ENCODE data around the gene RORB. TPM values are rescaled to one million over a fixed set of nuclear protein-coding genes. Genes with fewer than 3 reads are reported as not detected.
A peak's percentile ranks its signal among the peaks of the same experiment; 100 is the strongest.

RORB gene
- total RNA-seq (not detected), total RNA-seq (0 to 0.08 reads per million in 2 donors)

- Mint-ChIP-seq H3K4me3 (peak within 1 kb of the TSS; percentile 90), H3K4me1 (peaks cover 22% of the 10 kb centered on the region), H3K27ac (peak within 1 kb of the TSS; percentile 37), H3K27me3 (peaks cover 52% of the 10 kb centered on the region), H3K36me3 (ENCODE audit: low read depth) (peaks cover 7% of the 10 kb centered on the region)
- no peaks in the 10 kb centered on the region for H3K9me3 ChIP-seq (ENCODE audit: control insufficient read depth, low read length, poor library complexity, severe bottlenecking)
- no peak for DNase-seq
- ATAC-seq = peak; percentile 75
Observed at GRCh38 chr9:74496819-74497747, at the start of gene RORB. RORB (plus strand) TSS chr9:74497335; CDS start chr9:74497977, 642 bp downstream.

DNA sequence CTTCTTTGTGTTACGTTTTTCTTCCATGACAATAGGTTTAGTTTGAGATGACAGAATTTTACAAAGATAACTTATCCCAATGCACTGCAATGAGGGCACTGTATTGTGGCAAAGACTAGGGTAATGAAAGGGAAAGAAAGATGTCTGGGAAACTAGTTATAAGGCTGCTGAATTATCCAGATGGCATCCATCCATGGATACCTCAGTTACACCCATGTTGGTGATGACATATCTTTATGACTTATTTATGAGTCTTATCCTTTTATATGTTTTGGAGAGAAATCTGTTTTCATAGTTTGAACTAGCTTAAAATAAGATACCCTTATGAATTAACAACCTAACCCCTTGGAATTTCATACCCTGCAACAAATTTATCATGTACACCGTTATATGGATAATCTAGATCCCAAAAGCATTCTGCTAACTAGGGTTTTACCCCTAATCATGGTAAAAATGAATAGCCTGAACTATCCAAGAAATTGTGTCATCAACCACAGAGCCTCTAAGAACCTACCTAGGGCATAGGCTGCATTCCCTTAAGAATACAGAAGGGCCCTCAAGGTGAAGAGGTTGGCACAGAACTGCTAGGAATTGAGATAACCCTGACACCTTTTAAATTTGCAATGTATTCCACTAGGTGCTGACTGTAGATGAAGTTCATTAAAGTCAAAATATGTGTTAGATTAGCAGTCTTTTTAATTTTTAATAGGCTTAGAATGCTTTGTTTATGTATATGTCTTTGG, 49.5 kb upstream of the RORB start:
- ATAC-seq (no peak), DNase-seq (no peak)
- no peaks in the 10 kb centered on the region for H3K9me3 ChIP-seq (ENCODE audit: control insufficient read depth, low read length, poor library complexity, severe bottlenecking)
- Mint-ChIP-seq H3K4me1 (no peaks in the 10 kb centered on the region), H3K36me3 (ENCODE audit: low read depth) (no peaks in the 10 kb centered on the region), H3K27ac (no peak overlapping the region), H3K27me3 (no peaks in the 10 kb centered on the region), H3K4me3 (no peak overlapping the region)

GRCh38 chr9:74449060-74449459, 48.1 kb upstream of the RORB start:
- no peak overlapping the region for H3K27ac Mint-ChIP-seq
- no peaks in the 10 kb centered on the region for H3K4me1 Mint-ChIP-seq
- H3K4me3 Mint-ChIP-seq = no peak overlapping the region
- DNase-seq = no peak
- no peak for ATAC-seq
- H3K27me3 Mint-ChIP-seq = no peaks in the 10 kb centered on the region
- H3K9me3 ChIP-seq (ENCODE audit: control insufficient read depth, low read length, poor library complexity, severe bottlenecking) = no peaks in the 10 kb centered on the region
- no peaks in the 10 kb centered on the region for H3K36me3 Mint-ChIP-seq (ENCODE audit: low read depth)

GRCh38 chr9:74458832-74459231, 38.3 kb upstream of the RORB start:
- Mint-ChIP-seq H3K27me3 (no peaks in the 10 kb centered on the region), H3K4me3 (no peak overlapping the region), H3K27ac (no peak overlapping the region), H3K4me1 (no peaks in the 10 kb centered on the region), H3K36me3 (ENCODE audit: low read depth) (no peaks in the 10 kb centered on the region)
- DNase-seq (no peak), ATAC-seq (no peak)
- H3K9me3 ChIP-seq (ENCODE audit: control insufficient read depth, low read length, poor library complexity, severe bottlenecking) = no peaks in the 10 kb centered on the region

GRCh38 chr9:74463825-74464224, 33.3 kb upstream of the RORB start:
- H3K4me3 Mint-ChIP-seq = no peak overlapping the region
- ATAC-seq (no peak), DNase-seq (no peak)
- no peaks in the 10 kb centered on the region for H3K27me3 Mint-ChIP-seq
- no peaks in the 10 kb centered on the region for H3K9me3 ChIP-seq (ENCODE audit: control insufficient read depth, low read length, poor library complexity, severe bottlenecking)
- no peaks in the 10 kb centered on the region for H3K36me3 Mint-ChIP-seq (ENCODE audit: low read depth)
- H3K27ac Mint-ChIP-seq = no peak overlapping the region
- H3K4me1 Mint-ChIP-seq = no peaks in the 10 kb centered on the region

- Mint-ChIP-seq H3K27ac (no peak overlapping the region), H3K4me1 (no peaks in the 10 kb centered on the region)
- no peak for ATAC-seq
Observed at GRCh38 chr9:74478606-74479005, 18.5 kb upstream of the RORB start.

DNA sequence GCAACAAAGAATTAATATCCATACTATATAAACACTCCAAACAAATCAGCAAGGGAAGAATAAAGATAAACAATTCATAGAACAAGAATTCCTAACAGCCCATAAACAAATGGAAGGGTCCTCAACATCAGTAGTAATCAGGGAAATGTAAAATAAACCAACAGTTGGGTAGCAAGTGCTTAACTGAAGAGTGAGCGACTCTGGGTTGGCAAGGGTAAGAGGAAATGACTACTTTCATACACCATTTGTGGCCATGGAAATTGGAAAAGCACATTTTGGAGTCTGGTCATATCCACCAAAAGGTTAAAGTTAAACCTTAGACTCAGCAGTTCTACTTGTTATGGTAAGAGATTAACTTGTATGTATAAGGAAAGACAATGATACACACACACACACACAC, 17.4 kb upstream of the RORB start:
- Mint-ChIP-seq H3K4me1 (no peaks in the 10 kb centered on the region), H3K36me3 (ENCODE audit: low read depth) (no peaks in the 10 kb centered on the region), H3K27me3 (no peaks in the 10 kb centered on the region), H3K27ac (no peak overlapping the region), H3K4me3 (no peak overlapping the region)
- no peaks in the 10 kb centered on the region for H3K9me3 ChIP-seq (ENCODE audit: control insufficient read depth, low read length, poor library complexity, severe bottlenecking)
- DNase-seq (no peak), ATAC-seq (no peak)

More at GRCh38 chr9:74478606-74479005, 18.5 kb upstream of the RORB start:
- DNase-seq = no peak
- H3K36me3 Mint-ChIP-seq (ENCODE audit: low read depth) = no peaks in the 10 kb centered on the region
- H3K27me3 Mint-ChIP-seq = no peaks in the 10 kb centered on the region
- H3K9me3 ChIP-seq (ENCODE audit: control insufficient read depth, low read length, poor library complexity, severe bottlenecking) = no peaks in the 10 kb centered on the region
- H3K4me3 Mint-ChIP-seq = no peak overlapping the region

DNA sequence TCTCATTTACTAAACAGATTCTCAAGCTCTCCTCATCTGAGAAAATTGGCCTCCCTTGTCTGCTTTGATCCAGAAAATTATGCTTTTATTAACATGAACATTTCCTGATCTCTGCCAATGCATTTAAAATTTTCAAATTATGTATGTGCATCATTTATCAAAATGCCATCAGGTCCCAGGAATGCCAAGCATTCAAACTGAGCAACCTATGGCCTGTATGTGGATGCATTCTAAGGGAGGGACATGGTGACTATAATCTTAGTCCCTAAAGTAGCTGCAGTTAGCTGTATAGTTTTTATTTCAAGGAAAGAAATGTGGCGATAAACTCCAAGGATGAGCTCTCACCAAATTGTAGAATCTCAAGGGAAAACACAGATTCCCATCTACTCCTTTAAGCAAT, 9.7 kb upstream of the RORB start:
- no peak for ATAC-seq
- no peaks in the 10 kb centered on the region for H3K27me3 Mint-ChIP-seq
- no peaks in the 10 kb centered on the region for H3K9me3 ChIP-seq (ENCODE audit: control insufficient read depth, low read length, poor library complexity, severe bottlenecking)
- DNase-seq = no peak
- no peaks in the 10 kb centered on the region for H3K4me1 Mint-ChIP-seq
- no peak overlapping the region for H3K27ac Mint-ChIP-seq
- no peak overlapping the region for H3K4me3 Mint-ChIP-seq
- no peaks in the 10 kb centered on the region for H3K36me3 Mint-ChIP-seq (ENCODE audit: low read depth)

- Mint-ChIP-seq H3K27ac (no peak overlapping the region), H3K4me1 (peaks cover 14% of the 10 kb centered on the region), H3K36me3 (ENCODE audit: low read depth) (peaks cover 7% of the 10 kb centered on the region), H3K4me3 (no peak overlapping the region), H3K27me3 (peaks cover 22% of the 10 kb centered on the region)
- no peak for ATAC-seq
- no peaks in the 10 kb centered on the region for H3K9me3 ChIP-seq (ENCODE audit: control insufficient read depth, low read length, poor library complexity, severe bottlenecking)
- no peak for DNase-seq
Observed at GRCh38 chr9:74493512-74493911, 3.6 kb upstream of the RORB start.

DNA sequence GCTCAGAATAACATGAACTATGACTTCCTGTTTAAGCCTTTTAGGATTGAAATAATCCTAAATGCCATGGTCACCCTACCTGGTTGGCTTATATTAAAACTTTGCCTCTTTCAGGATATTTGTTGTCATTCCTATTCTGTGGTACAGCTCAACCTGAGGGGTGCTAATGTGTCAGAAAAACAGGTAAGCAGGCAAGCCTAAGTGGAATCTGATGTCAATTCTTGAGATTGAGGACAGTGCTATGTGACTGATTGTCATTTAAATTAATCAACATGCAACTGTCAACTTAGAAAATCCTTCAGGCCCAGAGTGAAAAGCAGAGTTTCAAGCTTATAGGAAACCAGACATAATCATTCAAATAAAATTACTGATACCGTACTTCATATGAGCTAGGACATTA, 2.6 kb upstream of the RORB start:
- Mint-ChIP-seq H3K27me3 (peaks cover 29% of the 10 kb centered on the region), H3K27ac (no peak overlapping the region), H3K4me1 (peaks cover 20% of the 10 kb centered on the region), H3K36me3 (ENCODE audit: low read depth) (peaks cover 7% of the 10 kb centered on the region), H3K4me3 (no peak overlapping the region)
- DNase-seq = no peak
- ATAC-seq = no peak
- no peaks in the 10 kb centered on the region for H3K9me3 ChIP-seq (ENCODE audit: control insufficient read depth, low read length, poor library complexity, severe bottlenecking)

DNA sequence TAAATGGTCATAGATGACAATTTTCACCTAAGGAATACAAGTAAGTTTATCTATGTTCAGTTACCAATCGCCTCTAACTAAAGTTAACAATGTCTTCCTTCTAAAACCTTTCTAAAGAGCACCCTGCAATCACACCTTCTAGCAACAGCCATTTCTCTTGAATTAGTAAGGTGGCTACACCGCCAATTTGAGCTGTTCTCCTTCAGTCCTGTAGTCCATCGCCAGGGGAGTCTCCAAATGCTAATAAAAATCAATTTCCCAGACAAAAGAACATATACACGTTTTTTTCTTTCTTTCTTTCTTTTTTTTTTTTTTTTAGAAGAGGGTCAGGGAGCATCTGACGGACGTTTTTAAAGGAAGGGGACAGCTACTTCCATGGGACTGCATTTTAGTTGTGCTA, 729 bp upstream of the RORB start:
- H3K27ac Mint-ChIP-seq = peak overlapping the region; percentile 37
- H3K27me3 Mint-ChIP-seq = peaks cover 49% of the 10 kb centered on the region

DNA sequence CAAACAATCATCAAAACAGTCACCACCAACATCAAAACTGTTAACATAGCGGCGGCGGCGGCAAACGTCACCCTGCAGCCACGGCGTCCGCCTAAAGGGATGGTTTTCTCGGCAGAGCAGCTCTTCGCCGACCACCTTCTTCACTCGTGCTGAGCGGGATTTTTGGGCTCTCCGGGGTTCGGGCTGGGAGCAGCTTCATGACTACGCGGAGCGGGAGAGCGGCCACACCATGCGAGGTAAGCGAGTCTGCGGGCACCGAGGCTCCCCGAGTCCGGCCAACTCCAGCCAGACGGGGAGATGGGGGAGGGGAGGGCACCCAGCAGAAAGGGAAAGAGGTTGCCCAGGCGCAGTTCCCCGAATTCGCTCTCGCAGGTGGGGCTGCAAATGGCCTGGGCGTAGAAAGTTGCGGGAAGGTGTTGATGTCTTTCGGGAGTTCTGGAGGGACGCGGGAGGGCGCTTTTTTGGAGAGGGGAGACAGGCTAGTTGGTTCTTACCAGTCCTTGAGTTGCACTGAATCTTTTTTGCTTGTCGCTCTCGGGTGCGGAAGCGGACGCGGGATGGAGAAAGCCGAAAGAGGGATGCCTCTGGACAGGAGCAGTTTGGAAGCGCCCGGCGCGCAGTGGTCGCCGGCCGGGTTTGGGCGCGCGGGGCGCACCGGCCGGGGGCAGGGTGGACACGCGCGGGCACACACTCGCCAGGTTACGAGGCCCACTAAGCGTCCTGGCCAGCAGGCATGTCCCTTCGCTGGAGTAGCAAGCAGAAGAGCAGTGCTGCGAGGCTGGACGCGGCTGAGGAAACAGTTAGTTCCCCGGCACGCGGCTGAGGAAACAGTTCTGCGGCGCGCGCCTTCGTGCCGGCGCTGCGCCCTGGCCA, 849 bp downstream of the RORB start:
- ATAC-seq = no peak
- peaks cover 52% of the 10 kb centered on the region for H3K27me3 Mint-ChIP-seq

More for the DNA sequence above, 729 bp upstream of the RORB start:
- ATAC-seq = no peak
- Mint-ChIP-seq H3K36me3 (ENCODE audit: low read depth) (peaks cover 7% of the 10 kb centered on the region), H3K4me3 (peak overlapping the region; percentile 90), H3K4me1 (peaks cover 22% of the 10 kb centered on the region)
- DNase-seq = no peak
- H3K9me3 ChIP-seq (ENCODE audit: control insufficient read depth, low read length, poor library complexity, severe bottlenecking) = no peaks in the 10 kb centered on the region

More for the DNA sequence above, 849 bp downstream of the RORB start:
- Mint-ChIP-seq H3K36me3 (ENCODE audit: low read depth) (peaks cover 7% of the 10 kb centered on the region), H3K4me3 (peak overlapping the region; percentile 90), H3K27ac (peak overlapping the region; percentile 37), H3K4me1 (peaks cover 22% of the 10 kb centered on the region)
- H3K9me3 ChIP-seq (ENCODE audit: control insufficient read depth, low read length, poor library complexity, severe bottlenecking) = no peaks in the 10 kb centered on the region
- no peak for DNase-seq

Data from T-helper 17 cell (primary cell).